22Rv1 (cell line): ENCODE measurements around the gene XAF1.

ENCODE experiments used
- ZFX ChIP-seq: fragments of 450-650 bp; IDR thresholded peaks from 2 replicates; pipeline ENCODE4 v1.6.1; 2017; ENCODE audit warnings: antibody characterized with exemption, borderline replicate concordance
- TF ChIP-seq, protein P1 (sequence below): fragments of 450-650 bp; IDR thresholded peaks from 2 replicates; pipeline ENCODE4 v1.5.1; 2017; ENCODE audit warnings: mild to moderate bottlenecking

DNA sequence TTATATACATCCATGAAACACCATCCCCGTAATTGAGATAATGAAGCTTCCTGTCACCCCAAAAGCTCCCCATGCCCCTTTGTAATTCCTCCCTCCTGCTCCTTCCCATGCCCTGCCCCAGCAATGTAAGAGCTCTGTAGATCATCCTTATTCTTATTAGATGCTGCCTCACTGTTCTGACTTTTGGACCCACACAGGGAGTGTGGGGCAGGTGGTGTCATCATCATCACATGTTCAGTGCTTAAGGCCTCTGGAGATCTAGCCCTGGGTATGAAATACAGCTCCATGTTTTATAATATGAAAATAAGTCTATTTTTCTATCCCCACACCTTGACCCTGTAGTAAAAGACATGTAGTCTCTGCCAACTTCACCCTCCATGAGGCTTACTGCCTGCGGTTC lies 1.9 kb downstream of the XAF1 start:
- TF ChIP-seq, protein P1, sequence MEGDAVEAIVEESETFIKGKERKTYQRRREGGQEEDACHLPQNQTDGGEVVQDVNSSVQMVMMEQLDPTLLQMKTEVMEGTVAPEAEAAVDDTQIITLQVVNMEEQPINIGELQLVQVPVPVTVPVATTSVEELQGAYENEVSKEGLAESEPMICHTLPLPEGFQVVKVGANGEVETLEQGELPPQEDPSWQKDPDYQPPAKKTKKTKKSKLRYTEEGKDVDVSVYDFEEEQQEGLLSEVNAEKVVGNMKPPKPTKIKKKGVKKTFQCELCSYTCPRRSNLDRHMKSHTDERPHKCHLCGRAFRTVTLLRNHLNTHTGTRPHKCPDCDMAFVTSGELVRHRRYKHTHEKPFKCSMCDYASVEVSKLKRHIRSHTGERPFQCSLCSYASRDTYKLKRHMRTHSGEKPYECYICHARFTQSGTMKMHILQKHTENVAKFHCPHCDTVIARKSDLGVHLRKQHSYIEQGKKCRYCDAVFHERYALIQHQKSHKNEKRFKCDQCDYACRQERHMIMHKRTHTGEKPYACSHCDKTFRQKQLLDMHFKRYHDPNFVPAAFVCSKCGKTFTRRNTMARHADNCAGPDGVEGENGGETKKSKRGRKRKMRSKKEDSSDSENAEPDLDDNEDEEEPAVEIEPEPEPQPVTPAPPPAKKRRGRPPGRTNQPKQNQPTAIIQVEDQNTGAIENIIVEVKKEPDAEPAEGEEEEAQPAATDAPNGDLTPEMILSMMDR: no peak
- no peak for TF ChIP-seq ZFX
